Osteocyte (in vitro differentiated cells): ENCODE data around the gene IPO13. TPM values are rescaled to one million over a fixed set of nuclear protein-coding genes. Genes with fewer than 3 reads are reported as not detected.

ENCODE experiments used
- DNase-seq: peaks from one replicate; pipeline ENCODE4 v3.0.0; 2021; ENCODE audit warnings: mixed read lengths; ENCODE audit not compliant: unreplicated experiment; ENCODE audit errors: extremely low spot score
- H3K27ac Mint-ChIP-seq: one replicate; pipeline ENCODE4 v1.8.0; 2021; ENCODE audit warnings: mild to moderate bottlenecking, mixed read lengths; ENCODE audit not compliant: unreplicated experiment
- H3K27me3 Mint-ChIP-seq: one replicate; pipeline ENCODE4 v1.8.0; 2021; ENCODE audit warnings: mixed read lengths; ENCODE audit not compliant: unreplicated experiment
- H3K36me3 Mint-ChIP-seq: one replicate; pipeline ENCODE4 v1.8.0; 2021; ENCODE audit warnings: mixed read lengths; ENCODE audit not compliant: unreplicated experiment
- H3K4me1 Mint-ChIP-seq: one replicate; pipeline ENCODE4 v1.8.0; 2021; ENCODE audit warnings: mixed read lengths; ENCODE audit not compliant: unreplicated experiment
- H3K4me3 Mint-ChIP-seq: one replicate; pipeline ENCODE4 v1.8.0; 2021; ENCODE audit warnings: mild to moderate bottlenecking, moderate library complexity, mixed read lengths; ENCODE audit not compliant: unreplicated experiment
- H3K9me3 Mint-ChIP-seq: one replicate; pipeline ENCODE4 v1.8.0; 2021; ENCODE audit warnings: mixed read lengths; ENCODE audit not compliant: unreplicated experiment
- CTCF ChIP-seq: fragments of 200-600 bp; sonication (generic); IDR thresholded peaks from 2 replicates; pipeline ENCODE4 v1.5.0; 2021; ENCODE audit warnings: antibody characterized with exemption, mild to moderate bottlenecking, moderate library complexity
- total RNA-seq: library from RNA; stranded (reverse); gene quantifications from 2 replicates; pipeline ENCODE4 v1.2.1, GENCODE V29; 2021

The IPO13 gene
- total RNA-seq, 1 donor from 2014 or later = 40.8 TPM

GRCh38 chr1:44008259-44008658 is 61.5 kb downstream of the IPO13 start:
- H3K4me3 Mint-ChIP-seq = no peak overlapping the region
- peaks cover 14% of the 10 kb centered on the region for H3K36me3 Mint-ChIP-seq
- H3K27me3 Mint-ChIP-seq = no peaks in the 10 kb centered on the region
- no peaks in the 10 kb centered on the region for H3K9me3 Mint-ChIP-seq
- no peak for DNase-seq
- H3K4me1 Mint-ChIP-seq = peaks cover 10% of the 10 kb centered on the region
- no peak for TF ChIP-seq CTCF
- no peak overlapping the region for H3K27ac Mint-ChIP-seq

- DNase-seq = no peak
- Mint-ChIP-seq H3K27ac (no peak overlapping the region), H3K4me1 (peaks cover 17% of the 10 kb centered on the region), H3K27me3 (no peaks in the 10 kb centered on the region), H3K9me3 (no peaks in the 10 kb centered on the region), H3K4me3 (no peak overlapping the region), H3K36me3 (peaks cover 8% of the 10 kb centered on the region)
- no peak for TF ChIP-seq CTCF
Measured at GRCh38 chr1:44010935-44011471, 64.3 kb downstream of the IPO13 start.

- H3K27ac Mint-ChIP-seq = no peak overlapping the region
- DNase-seq = no peak
- no peaks in the 10 kb centered on the region for H3K9me3 Mint-ChIP-seq
- H3K4me3 Mint-ChIP-seq = no peak overlapping the region
- H3K27me3 Mint-ChIP-seq = no peaks in the 10 kb centered on the region
- H3K36me3 Mint-ChIP-seq = peaks cover 5% of the 10 kb centered on the region
- H3K4me1 Mint-ChIP-seq = peaks cover 15% of the 10 kb centered on the region
- TF ChIP-seq CTCF = no peak
Measured at GRCh38 chr1:44012404-44012803, 65.7 kb downstream of the IPO13 start.

GRCh38 chr1:44012941-44013609 is 66.3 kb downstream of the IPO13 start:
- no peak overlapping the region for H3K27ac Mint-ChIP-seq
- no peak overlapping the region for H3K4me3 Mint-ChIP-seq
- H3K36me3 Mint-ChIP-seq = peaks cover 4% of the 10 kb centered on the region
- no peak for DNase-seq
- TF ChIP-seq CTCF = no peak
- peaks cover 15% of the 10 kb centered on the region for H3K4me1 Mint-ChIP-seq
- no peaks in the 10 kb centered on the region for H3K27me3 Mint-ChIP-seq
- no peaks in the 10 kb centered on the region for H3K9me3 Mint-ChIP-seq

GRCh38 chr1:44013949-44014348 is 67.2 kb downstream of the IPO13 start:
- TF ChIP-seq CTCF = no peak
- H3K36me3 Mint-ChIP-seq = no peaks in the 10 kb centered on the region
- no peak for DNase-seq
- H3K27me3 Mint-ChIP-seq = no peaks in the 10 kb centered on the region
- no peak overlapping the region for H3K27ac Mint-ChIP-seq
- H3K9me3 Mint-ChIP-seq = no peaks in the 10 kb centered on the region
- no peak overlapping the region for H3K4me3 Mint-ChIP-seq
- peaks cover 15% of the 10 kb centered on the region for H3K4me1 Mint-ChIP-seq
